Stimulated activated CD8-positive, alpha-beta memory T cell treated with anti-CD3 and anti-CD28 coated beads, Interleukin-15, amount 100 ng/mL, for 48 hours (primary cell): ENCODE results near the gene WDTC1.

ENCODE experiments used
- DNase-seq, 2 donors: peaks; one replicate each; pipeline ENCODE4 v3.0.0-alpha.2; 2020; ENCODE audit warnings: low read depth in 2 of 2

WDTC1 gene

DNA sequence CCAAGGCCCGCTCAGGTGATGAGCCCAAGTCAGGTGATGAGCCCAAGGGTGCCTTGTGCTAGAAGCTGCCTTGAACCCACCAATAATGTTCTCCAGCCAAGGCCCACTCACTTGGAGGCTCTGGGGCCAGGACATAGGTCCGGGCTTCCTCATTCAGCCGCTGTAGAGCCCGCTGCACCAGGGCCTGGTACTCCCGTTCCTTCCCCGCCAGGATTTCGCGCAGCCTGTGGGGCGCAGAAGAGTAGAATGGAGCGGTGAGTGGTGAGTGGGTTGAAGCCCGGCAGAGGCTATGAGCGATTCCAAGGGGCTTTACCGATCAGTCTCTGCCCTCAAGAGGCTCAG lies 121.8 kb downstream of the WDTC1 start:
- no peak for DNase-seq

DNA sequence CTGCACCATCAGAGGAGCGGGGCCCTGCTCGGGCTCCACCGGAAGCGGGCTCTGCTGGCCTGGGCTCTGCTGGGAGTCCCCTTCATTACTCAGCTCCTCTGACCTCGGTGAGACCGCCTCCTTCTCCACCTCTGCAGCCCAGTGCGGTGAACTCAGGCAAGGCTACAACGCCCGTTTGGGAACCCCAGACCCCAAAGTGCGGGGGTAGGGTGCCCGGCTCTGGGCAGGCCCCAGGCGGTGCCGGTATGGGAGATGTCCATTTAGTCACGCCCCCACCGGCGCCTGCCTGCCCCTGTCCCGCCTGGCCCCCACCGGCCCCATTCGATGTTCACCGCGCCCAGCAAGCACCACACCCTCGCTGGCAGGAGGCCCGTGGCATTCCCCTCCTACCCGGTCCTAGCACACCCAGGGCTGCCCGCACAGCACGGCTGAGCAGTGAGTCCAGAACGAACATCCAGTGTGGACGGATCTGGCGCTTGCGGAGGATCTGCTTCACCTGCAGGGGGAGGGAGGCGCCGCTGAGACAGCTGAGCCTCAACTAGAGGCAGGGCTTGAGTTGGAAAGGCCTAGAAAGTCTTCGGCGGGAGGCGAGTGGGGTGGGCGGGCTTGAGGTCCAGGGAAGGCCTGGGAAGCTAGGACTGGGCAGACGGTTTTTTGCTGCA lies 122.3 kb downstream of the WDTC1 start:
- peak in 1 of 2 donors; percentile 41 for DNase-seq

DNA sequence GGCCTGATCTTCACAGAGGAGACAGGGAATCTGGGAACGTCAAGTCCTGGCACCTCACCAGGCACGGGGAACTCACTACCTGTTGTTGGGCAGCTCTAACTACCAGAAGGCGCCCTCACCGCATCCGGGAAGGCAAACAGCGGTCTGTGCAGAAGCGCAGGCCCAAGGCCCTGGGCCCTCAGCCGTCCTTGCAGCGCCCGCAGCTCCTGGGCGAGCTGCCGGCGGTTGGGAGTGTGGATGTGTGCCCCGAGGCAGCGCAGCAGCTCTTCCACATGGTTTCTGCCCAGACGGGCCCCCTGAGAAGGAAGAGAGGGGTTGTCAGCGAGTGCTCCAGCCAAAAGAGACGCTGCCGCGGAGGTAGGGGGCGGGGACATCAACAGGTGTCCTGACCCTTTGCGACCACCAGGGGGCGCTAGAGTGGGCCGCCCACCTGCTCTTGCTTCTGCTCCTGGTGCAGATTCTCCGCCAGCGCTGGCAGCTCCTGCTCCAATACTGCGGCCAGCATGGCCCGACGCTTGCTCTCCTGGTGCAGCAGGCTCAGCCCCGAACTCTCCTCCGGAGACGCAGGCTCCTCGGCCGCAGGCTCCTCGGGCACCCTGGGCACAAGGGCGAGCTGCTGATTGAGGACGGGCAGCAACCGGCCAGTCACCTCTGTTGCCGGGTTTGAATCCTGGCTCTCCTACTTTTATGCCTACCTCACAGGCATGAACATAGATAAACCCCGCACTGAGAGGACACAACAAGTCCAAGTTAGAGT lies 123.0 kb downstream of the WDTC1 start:
- peak; percentile 65 to 68 for DNase-seq
